GM23248 (cell line): ENCODE measurements around the gene MROH8. TPM values are rescaled to one million over a fixed set of nuclear protein-coding genes. Genes with fewer than 3 reads are reported as not detected.

Experiments used
- DNase-seq: peaks from one replicate; pipeline ENCODE4 v3.0.0-alpha.2; 2015
- H2AFZ ChIP-seq: fragments of 200-600 bp; sonication (generic); 2 replicates; pipeline ENCODE4 v1.6.1; 2016; ENCODE audit warnings: antibody characterized with exemption
- H3F3A ChIP-seq: fragments of 200-600 bp; sonication (generic); 2 replicates; pipeline ENCODE4 v1.6.1; 2016; ENCODE audit warnings: mild to moderate bottlenecking, antibody characterized with exemption, mixed run types; ENCODE audit not compliant: insufficient read depth
- H3K27ac ChIP-seq: fragments of 200-600 bp; sonication (generic); 2 replicates; pipeline ENCODE4 v1.5.1; 2016; ENCODE audit warnings: mild to moderate bottlenecking
- H3K27me3 ChIP-seq: fragments of 200-600 bp; sonication (generic); replicated peaks from 2 replicates; pipeline ENCODE4 v1.6.1; 2016; ENCODE audit warnings: mild to moderate bottlenecking; ENCODE audit not compliant: insufficient read depth
- H3K36me3 ChIP-seq: fragments of 200-600 bp; sonication (generic); 2 replicates; pipeline ENCODE4 v1.6.1; 2016; ENCODE audit warnings: low read depth, mild to moderate bottlenecking
- H3K4me1 ChIP-seq: fragments of 200-600 bp; sonication (generic); 2 replicates; pipeline ENCODE4 v1.6.1; 2016; ENCODE audit warnings: mild to moderate bottlenecking; ENCODE audit not compliant: insufficient read depth
- H3K4me2 ChIP-seq: fragments of 200-600 bp; sonication (generic); one replicate; pipeline ENCODE4 v1.6.1; 2016; ENCODE audit warnings: mild to moderate bottlenecking; ENCODE audit not compliant: unreplicated experiment
- H3K4me3 ChIP-seq: fragments of 200-600 bp; sonication (generic); 2 replicates; pipeline ENCODE4 v1.5.1; 2016; ENCODE audit warnings: mild to moderate bottlenecking
- H3K79me2 ChIP-seq: fragments of 200-600 bp; sonication (generic); 2 replicates; pipeline ENCODE4 v1.6.1; 2016; ENCODE audit warnings: mild to moderate bottlenecking; ENCODE audit not compliant: insufficient read depth
- H3K9ac ChIP-seq: fragments of 200-600 bp; sonication (generic); 2 replicates; pipeline ENCODE4 v1.6.1; 2016; ENCODE audit warnings: mild to moderate bottlenecking
- H3K9me2 ChIP-seq: fragments of 200-600 bp; sonication (generic); 2 replicates; pipeline ENCODE4 v1.6.1; 2016; ENCODE audit warnings: mixed run types, mild to moderate bottlenecking, moderate library complexity; ENCODE audit not compliant: insufficient read depth
- H3K9me3 ChIP-seq: fragments of 200-600 bp; sonication (generic); one replicate; pipeline ENCODE4 v1.6.1; 2017; ENCODE audit warnings: low read depth
- H4K20me1 ChIP-seq: fragments of 200-600 bp; sonication (generic); 2 replicates; pipeline ENCODE4 v1.6.0; 2016; ENCODE audit not compliant: insufficient read depth
- EZH2 ChIP-seq: fragments of 200-600 bp; sonication (generic); IDR thresholded peaks from 2 replicates; pipeline ENCODE4 v1.6.1; 2018; ENCODE audit warnings: antibody characterized with exemption, mild to moderate bottlenecking; ENCODE audit not compliant: insufficient read depth, poor library complexity, severe bottlenecking
- EZH2phosphoT487 ChIP-seq: fragments of 200-600 bp; sonication (generic); IDR thresholded peaks from 2 replicates; pipeline ENCODE4 v1.6.1; 2018; ENCODE audit warnings: antibody characterized with exemption, moderate library complexity, mild to moderate bottlenecking, low read depth; ENCODE audit not compliant: insufficient read depth
- WGBS, 2 experiments: methylation state at CpG; one replicate each; pipeline ENCODE4 v1.1.6; 2015 to 2017; ENCODE audit warnings: low lambda C conversion rate in 2 of 2, low coverage in 1 of 2; ENCODE audit errors: missing lambda C conversion rate in 2 of 2; 5-methylcytosine and 5-hydroxymethylcytosine counted together
- in situ Hi-C: fragments of 300-500 bp; cut with MboI; formaldehyde crosslinking; loops from 2 replicates; pipeline ENCODE4 v1.15.0; 2020
- polyA plus RNA-seq: library from polyadenylated mRNA; unstranded; fragments of >200 nt; fragmentation: Nextera tagmentation; extraction: Ambion mirVana; gene quantifications from 2 replicates; pipeline ENCODE4 v1.2.1, GENCODE V29; 2016
- total RNA-seq: library from RNA; depleted of rRNA; stranded (reverse); fragments of >200 nt; shearing (Covaris generic); gene quantifications from 2 replicates; pipeline ENCODE4 v1.2.3, GENCODE V29; 2014; rRNA removed

The MROH8 gene
- total RNA-seq (0.25 and 4.2 TPM in 2 replicates), polyA plus RNA-seq (0.89 and 1.0 TPM in 2 replicates)

DNA sequence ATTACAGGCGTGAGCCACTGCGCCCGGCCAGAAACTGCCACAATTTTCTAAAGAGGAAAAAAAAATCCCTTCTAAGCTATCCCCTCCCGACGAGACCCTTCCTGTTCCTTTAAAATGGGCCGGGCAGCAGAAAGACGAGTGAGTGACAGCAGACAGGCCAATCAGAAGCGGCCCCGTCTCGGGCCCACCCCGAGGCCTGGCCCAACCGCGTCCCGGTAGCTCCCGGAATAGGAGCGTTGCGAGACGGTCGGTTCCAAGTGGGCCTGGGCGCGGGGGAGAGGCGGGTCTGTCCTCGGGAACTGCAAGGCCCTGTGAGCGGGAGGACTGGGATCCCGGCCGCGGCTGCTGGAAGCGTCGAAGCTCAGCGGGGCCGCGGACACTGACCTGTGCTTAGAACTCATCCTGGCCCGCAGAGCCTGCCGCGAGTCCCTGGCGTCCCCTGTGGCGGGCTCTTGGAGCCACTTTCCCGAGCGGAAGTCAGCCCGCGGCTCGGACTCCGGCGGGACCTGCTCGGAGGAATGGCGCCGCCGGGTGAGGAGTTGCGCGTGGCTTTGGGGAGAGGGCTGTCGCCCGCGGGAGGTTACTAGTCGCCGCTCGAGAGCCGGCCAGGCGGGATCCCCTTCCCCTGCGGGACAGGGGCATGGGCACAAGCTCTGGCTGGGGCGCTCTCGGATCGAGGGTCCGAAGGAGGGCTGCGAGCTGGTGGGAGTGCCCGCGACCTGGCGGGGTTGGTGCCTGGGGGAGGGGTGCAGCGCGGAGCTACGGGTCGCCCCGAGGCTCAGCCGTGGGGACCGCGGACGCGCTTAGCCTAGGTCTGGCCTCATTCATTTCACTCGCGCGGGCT is at the start of gene MROH8, which contains the start of gene RPN2:
MROH8 (minus strand) TSS at position 710 of the 844 bp plus-strand sequence.
RPN2 (plus strand) TSS at position 492 of the 844 bp plus-strand sequence; CDS start at position 519, 27 bp downstream.
- no peaks in the 10 kb centered on the region for H3K36me3 ChIP-seq
- DNase-seq: peak; percentile 98
- peaks cover 12% of the 10 kb centered on the region for H3F3A ChIP-seq
- no peaks in the 10 kb centered on the region; the same call in 1 of the 2 replicates for H4K20me1 ChIP-seq
- no peaks in the 10 kb centered on the region for H3K27me3 ChIP-seq
- H3K4me3 ChIP-seq: peak within 1 kb of the TSS; percentile 92
- no peaks in the 10 kb centered on the region for H3K9me2 ChIP-seq
- H3K27ac ChIP-seq: peak within 1 kb of the TSS; percentile 95
- peak within 1 kb of the TSS; percentile 94 for H3K9ac ChIP-seq
- no peaks in the 10 kb centered on the region for H3K9me3 ChIP-seq
- WGBS, 2 experiments: 1% methylated on average over 60 to 72 of the region's 80 CpGs
- in situ Hi-C loops: no loop called here
- H3K4me1 ChIP-seq: peaks cover 14% of the 10 kb centered on the region; the same call in 1 of the 2 replicates
- H2AFZ ChIP-seq: peak within 1 kb of the TSS; percentile 92
- peak within 1 kb of the TSS; percentile 92 for H3K4me2 ChIP-seq
- peaks cover 49% of the 10 kb centered on the region for H3K79me2 ChIP-seq
- TF ChIP-seq EZH2phosphoT487 (no peak), EZH2 (no peak)

DNA sequence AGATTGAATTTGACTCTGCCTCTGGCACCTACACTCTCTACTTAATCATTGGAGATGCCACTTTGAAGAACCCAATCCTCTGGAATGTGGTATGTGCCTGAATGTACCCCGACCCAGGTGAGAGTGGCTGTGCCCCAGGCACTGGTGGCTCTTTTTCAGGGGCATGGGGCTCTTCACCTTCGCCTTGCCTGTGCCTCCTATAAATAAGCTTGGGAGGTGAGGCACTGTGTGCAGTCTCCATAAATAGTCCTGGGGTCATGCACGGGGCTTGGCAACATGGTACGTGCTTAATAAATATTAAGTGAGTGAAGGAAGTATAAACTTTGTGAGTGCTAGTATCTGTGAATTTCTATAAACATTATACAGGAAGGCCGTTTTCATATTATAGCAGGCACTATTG is 49.3 kb upstream of the MROH8 start:
- no peak overlapping the region for H3K9ac ChIP-seq
- H3K4me3 ChIP-seq: no peak overlapping the region
- H3K27ac ChIP-seq: no peak overlapping the region
- H3K36me3 ChIP-seq: peaks cover 70% of the 10 kb centered on the region
- in situ Hi-C loops: no loop called here
- H3K4me1 ChIP-seq: peaks cover 9% of the 10 kb centered on the region
- peaks cover 9% of the 10 kb centered on the region for H3F3A ChIP-seq
- 98 to 99% methylated on average over 5 of the region's 5 CpGs for WGBS, 2 experiments
- no peaks in the 10 kb centered on the region for H3K9me3 ChIP-seq
- no peaks in the 10 kb centered on the region for H3K27me3 ChIP-seq
- H4K20me1 ChIP-seq: no peaks in the 10 kb centered on the region
- H3K79me2 ChIP-seq: no peaks in the 10 kb centered on the region
- no peak overlapping the region for H3K4me2 ChIP-seq
- TF ChIP-seq EZH2phosphoT487 (no peak), EZH2 (no peak)
- DNase-seq: no peak
- H3K9me2 ChIP-seq: no peaks in the 10 kb centered on the region
- H2AFZ ChIP-seq: no peak overlapping the region

DNA sequence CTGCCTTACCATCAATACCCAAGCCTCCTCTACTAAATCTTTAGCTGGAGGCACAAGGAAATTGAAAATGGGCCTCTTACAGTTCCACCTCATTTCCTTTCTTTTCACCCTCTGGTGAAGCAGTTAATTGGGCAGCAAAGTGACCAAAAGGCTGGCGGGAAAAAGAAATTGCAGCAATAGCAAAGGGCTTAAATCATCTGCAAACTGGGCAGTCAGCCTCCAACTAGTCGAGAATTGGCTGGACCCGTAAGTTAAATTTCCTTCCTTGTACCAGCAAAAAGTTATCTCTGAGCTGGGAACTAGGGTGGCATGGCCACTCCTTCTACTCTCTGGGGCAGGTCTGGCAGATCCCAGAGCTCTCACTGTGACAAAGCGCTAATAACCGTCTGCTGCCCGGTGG is 48.7 kb upstream of the MROH8 start:
- peak; percentile 50 for DNase-seq
- Histone ChIP-seq H3K4me1 (peaks cover 14% of the 10 kb centered on the region), H3K4me3 (no peak overlapping the region), H3K27me3 (no peaks in the 10 kb centered on the region), H3F3A (peaks cover 15% of the 10 kb centered on the region), H3K9me3 (no peaks in the 10 kb centered on the region), H4K20me1 (no peaks in the 10 kb centered on the region), H3K27ac (no peak overlapping the region), H3K9ac (no peak overlapping the region), H3K79me2 (no peaks in the 10 kb centered on the region), H3K4me2 (no peak overlapping the region), H3K9me2 (no peaks in the 10 kb centered on the region), H3K36me3 (peaks cover 64% of the 10 kb centered on the region), H2AFZ (no peak overlapping the region)
- 42% methylated on average over 6 of the region's 6 CpGs for WGBS, 2 experiments
- in situ Hi-C loops: no loop called here
- TF ChIP-seq EZH2: no peak
- no peak for TF ChIP-seq EZH2phosphoT487

DNA sequence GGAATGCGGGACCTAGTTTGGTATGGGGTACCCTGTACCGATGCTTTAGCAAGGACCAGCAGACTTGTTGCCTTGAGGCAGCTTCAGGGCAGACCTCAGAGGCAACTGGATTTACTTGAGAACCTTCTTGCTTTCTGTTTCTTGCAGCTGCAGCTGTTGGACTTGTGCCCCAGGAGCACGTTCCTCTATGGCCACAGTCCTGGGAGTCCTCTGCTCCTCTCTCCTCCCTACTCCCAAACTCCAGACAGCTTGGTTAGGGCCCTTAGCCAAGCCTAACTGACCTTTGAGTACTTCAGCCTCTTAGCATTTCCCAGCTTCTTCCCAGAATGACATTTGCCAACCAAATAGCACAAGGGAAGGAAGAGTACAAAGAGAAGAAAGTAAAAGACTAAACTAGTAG is 47.5 kb upstream of the MROH8 start:
- Histone ChIP-seq H3K9me3 (no peaks in the 10 kb centered on the region), H3K27ac (no peak overlapping the region), H3K4me1 (peaks cover 19% of the 10 kb centered on the region), H3K27me3 (no peaks in the 10 kb centered on the region), H4K20me1 (no peaks in the 10 kb centered on the region), H3K79me2 (peaks cover 3% of the 10 kb centered on the region), H3K9me2 (no peaks in the 10 kb centered on the region), H3K4me2 (no peak overlapping the region), H2AFZ (no peak overlapping the region), H3F3A (peaks cover 27% of the 10 kb centered on the region), H3K9ac (no peak overlapping the region), H3K4me3 (no peak overlapping the region), H3K36me3 (peaks cover 62% of the 10 kb centered on the region)
- 76 to 84% methylated on average over 3 of the region's 3 CpGs for WGBS, 2 experiments
- TF ChIP-seq EZH2phosphoT487 (no peak), EZH2 (no peak)
- in situ Hi-C loops: no loop called here
- no peak for DNase-seq
